D721Med (cell line): ENCODE results near the gene FGB.

Experiments used
- DNase-seq: peaks from one replicate; pipeline ENCODE4 v3.0.0; 2011; ENCODE audit warnings: low spot score; ENCODE audit not compliant: insufficient read length
- FAIRE-seq: peaks from 2 replicates; lab custom pipeline; 2011; peaks lifted over from hg19 to GRCh38; lab: Jason Lieb, UNC
- TF ChIP-seq, protein P1 (sequence below): IDR thresholded peaks from 2 replicates; pipeline ENCODE4 v1.5.1; 2012; ENCODE audit warnings: mild to moderate bottlenecking, control low read depth; ENCODE audit not compliant: insufficient read depth; ENCODE audit errors: missing control alignments

FGB gene

DNA sequence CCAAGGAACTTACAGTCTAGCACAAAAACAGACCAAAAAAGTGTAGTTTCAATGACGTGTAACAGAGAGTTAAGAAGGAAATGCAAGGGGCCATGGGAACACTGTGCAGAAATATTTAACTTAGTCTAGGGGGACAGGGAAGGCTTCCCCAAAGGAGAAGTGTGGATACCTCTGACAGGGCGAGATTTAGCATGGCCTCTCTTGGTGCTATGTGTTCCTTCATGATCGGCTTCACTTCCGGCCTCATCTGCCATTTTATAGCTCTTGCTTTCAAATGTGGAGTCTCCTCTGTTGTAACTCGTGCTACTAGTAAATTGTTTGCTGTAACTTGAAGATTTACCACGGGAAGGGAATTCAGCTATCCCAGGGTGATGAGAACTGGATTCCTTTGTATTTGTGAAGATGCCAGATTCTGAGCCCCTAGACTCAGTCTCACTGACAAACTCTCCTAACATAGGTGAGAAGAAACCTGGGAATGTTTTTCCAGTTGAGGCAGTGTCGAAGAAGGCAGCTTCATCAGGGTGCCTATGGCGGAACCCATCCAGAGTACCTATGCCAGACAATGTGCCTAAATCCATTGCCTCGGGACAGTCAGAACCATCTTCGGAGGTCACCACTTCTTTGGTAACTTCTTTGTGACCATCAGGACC, 22.7 kb downstream of the FGB start:
- FAIRE-seq (no peak), DNase-seq (no peak)
- TF ChIP-seq, protein P1, sequence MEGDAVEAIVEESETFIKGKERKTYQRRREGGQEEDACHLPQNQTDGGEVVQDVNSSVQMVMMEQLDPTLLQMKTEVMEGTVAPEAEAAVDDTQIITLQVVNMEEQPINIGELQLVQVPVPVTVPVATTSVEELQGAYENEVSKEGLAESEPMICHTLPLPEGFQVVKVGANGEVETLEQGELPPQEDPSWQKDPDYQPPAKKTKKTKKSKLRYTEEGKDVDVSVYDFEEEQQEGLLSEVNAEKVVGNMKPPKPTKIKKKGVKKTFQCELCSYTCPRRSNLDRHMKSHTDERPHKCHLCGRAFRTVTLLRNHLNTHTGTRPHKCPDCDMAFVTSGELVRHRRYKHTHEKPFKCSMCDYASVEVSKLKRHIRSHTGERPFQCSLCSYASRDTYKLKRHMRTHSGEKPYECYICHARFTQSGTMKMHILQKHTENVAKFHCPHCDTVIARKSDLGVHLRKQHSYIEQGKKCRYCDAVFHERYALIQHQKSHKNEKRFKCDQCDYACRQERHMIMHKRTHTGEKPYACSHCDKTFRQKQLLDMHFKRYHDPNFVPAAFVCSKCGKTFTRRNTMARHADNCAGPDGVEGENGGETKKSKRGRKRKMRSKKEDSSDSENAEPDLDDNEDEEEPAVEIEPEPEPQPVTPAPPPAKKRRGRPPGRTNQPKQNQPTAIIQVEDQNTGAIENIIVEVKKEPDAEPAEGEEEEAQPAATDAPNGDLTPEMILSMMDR, result no peak

DNA sequence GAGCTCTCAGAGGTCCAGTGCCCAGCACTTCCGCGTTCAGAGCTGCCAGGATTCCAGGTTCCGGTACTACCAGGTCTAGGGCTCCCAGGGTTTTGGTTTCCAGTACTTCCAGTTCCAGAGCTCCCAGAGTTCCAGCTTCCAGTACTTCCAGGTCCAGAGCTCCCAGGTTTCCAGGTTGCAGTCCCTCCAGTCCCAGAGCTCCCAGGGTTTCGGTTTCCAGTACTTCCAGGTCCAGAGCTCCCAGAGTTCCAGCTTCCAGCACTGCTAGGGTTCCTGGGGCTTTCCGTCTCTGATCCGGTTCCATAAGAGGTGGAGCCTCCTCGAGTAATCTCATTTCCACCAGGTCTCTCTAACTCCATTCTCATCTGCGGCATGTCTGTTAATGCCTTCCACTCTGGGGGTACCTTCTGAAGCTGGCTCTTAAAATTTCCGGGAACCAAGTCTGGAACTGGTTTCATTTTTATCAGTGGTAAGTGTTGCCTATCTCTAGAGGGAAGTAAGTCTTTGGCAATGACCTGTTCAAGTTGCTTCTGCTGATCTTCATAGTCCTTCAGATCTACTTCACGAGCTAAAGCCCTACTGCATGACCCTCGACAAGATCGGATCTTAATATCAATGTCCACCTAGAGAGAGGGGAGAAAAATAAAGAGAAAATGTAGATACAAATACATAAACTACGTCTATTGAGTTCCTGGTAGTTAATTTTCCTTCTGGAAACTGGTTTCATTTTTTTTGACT, 23.7 kb downstream of the FGB start:
- DNase-seq (no peak), FAIRE-seq (no peak)
- TF ChIP-seq, protein P1, result no peak

DNA sequence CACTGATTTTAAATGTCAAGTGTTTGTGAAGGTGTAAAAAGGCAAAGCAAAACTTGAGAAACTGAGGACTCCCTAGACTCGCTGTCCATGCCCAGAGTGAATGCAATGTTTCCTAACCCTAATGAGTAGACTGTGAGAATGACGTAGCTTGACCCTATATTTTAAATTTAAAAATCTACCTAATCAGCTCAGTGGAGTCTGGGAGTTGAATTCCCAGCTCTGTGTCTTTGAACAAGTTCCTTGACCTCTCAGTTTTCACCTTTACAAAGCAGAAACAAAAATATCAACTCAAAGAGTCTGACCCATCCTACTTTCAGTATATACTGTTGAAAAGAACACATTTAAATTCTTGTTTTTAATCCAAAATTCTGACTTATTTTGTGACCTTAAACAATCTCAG, 25.4 kb downstream of the FGB start:
- no peak for FAIRE-seq

DNA sequence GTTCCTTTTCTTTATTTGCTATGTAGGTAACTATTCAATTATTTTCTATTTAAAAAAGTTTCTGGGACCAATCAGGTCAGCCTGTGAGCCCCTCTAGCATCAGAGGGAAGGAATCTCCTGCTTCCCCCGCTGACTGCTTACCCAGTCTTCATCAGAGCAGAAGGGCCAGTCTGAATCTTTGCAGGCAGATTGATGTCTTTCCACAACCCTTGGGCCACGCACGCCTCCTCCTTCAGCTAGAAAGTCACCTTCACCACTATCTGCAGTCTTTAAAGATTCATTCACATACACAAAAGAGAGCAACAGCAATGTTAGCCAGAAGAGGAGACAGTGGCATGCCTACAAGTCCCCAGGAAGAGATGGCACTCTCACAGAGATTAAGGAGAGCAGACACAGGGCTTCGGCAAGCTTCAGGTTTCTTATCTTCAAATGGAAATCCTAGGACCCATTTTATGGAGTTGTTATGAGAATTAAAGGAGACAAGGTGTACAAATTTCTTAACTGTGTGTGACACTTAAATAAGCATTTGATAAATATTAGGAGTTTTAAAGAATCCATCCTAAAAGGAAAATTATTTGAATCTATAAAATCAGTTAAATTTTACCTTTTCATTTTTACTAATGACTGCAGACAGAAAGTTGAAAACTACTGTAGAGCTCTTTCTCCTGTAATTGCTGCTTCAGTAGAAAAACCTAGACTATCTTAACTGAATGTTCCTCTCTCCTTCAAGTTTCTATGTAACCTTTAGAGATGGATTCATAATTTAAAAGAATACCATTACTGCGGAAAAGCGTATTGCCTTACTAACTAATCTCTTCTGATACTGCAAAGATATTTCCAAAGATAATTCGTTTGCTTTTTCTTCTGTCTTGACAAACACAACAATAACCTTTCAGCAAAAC, 26.7 kb downstream of the FGB start:
- FAIRE-seq (no peak), DNase-seq (no peak)

More for the DNA sequence above, 25.4 kb downstream of the FGB start:
- TF ChIP-seq, protein P1, result no peak
- no peak for DNase-seq

DNA sequence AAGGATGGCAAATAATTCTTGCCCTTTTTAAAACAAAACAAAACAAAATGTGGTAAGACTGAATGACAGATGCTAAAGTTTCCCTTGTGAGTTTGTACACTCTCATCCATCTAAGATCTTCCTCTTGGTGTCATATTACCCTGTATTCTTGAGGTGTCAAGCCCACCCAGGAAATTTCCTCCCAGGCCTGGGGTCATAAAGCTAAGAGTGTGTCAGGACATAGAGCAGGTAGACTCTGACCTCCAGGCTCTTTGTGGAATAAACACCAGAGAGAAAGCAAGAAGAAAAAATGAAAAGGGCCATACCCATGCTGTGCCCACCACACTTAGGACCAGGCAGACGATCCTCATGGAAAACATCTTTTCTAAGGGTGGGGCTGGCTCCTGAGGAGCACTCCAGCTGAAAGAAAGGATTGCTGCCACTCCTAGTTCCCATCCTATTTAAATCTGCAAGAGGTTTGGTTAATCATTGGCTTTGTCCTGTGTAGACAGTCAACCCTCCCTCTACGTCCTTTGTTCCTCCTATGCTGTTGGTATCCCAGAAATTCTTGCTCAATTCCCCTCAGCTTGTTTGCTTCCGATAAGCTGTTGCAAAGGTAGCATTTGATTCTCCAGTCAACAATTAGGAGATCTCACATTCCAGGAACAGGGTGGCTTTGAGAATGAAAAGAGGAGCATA, 27.7 kb downstream of the FGB start, which contains the start of gene FGA:
TSS of gene FGA (minus strand) at position 414 of the 678 bp plus-strand sequence. CDS start at position 359, 55 bp downstream.
- FAIRE-seq, result no peak
- TF ChIP-seq, protein P1, result no peak
- no peak for DNase-seq

More for the DNA sequence above, 26.7 kb downstream of the FGB start:
- TF ChIP-seq, protein P1, result no peak

DNA sequence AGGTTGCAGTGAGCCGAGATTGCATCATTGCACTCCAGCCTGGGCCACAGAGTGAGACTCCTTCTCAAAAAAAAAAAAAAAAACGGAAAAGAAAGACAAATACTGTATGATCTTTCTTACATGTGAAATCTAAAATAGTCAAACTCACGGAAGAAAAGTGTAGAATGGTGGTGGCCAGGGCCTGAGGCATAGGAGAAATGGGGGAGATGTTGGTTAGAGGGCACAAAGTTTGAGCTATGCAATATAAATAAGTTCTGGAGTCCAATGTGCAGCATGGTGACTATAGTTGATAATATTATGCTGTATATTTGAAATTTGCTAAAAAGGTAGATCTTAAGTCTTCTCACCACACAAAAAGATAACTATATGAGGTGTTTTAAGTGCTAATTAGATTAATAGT, 29.1 kb downstream of the FGB start:
- TF ChIP-seq, protein P1, result no peak
- no peak for FAIRE-seq

More for the DNA sequence above, 29.1 kb downstream of the FGB start:
- DNase-seq, result no peak
